GM18519 (cell line): Measurements from ENCODE around the gene ADAM23.
"Not testable (repeated sequence)": the region's sequence is repeated elsewhere in the genome, so short reads cannot be mapped to it uniquely, and the experiment has no call there.

ENCODE experiments used
- ATAC-seq: cut with Tn5 transposase; IDR thresholded peaks from one replicate; pipeline ENCODE4 v1.9.1; 2021; ENCODE audit warnings: mild to moderate bottlenecking, moderate library complexity; ENCODE audit not compliant: unreplicated experiment, low FRiP score

The ADAM23 gene

GRCh38 chr2:206442833-206443734, at the start of gene ADAM23:
ADAM23 (plus strand) TSS chr2:206443532; CDS start chr2:206443867, 335 bp downstream.
- ATAC-seq = peak; percentile 39

DNA sequence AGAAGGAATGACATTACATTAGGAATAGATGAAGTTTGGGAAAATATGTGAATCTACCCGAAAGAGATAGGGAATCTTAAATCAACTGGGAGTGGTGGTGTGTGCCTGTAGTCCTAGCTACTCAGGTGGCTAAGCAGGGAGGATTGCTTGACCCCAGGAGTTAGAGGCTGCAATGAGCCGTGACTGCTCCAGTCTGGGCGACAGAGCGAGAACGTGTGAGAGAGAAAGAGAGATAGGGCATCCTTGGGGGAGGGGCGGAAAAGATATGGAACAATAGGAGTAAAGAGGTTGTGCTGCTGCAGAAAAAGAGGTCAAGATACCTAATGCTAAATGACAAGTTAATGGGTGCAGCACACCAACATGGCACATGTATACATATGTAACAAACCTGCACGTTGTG, 47.1 kb upstream of the ADAM23 start:
- no peak for ATAC-seq

DNA sequence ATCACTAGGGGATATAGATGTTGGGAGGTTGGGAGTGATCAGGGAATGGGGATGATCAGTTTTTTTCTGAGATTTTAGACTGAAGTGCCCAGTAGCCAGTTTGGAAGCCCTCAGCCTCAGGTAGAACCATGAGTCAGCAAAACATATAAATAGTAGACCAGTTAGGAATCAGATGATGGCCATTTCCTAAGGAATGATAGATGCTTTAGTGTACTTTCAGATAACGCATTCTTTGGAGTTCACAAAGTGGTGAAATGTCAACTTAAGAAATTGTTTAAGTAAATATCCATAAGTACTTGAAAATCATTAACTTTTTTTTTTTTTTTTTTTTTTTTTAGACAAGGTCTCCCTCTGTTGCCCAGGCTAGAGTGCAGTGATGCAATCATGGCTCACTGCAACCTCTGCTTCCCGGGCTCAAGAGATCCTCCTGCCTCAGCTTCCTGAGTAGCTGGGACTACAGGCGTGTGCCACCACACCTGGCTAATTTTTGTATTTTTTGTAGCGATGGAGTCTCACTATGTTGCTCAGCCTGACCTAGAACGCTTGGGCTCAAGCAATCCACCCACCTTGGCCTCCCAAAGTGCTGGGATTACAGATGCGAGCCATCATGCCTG, 40.3 kb upstream of the ADAM23 start:
- ATAC-seq = not testable (repeated sequence)

GRCh38 chr2:206408323-206409320, 34.7 kb upstream of the ADAM23 start:
- peak; percentile 95 for ATAC-seq

DNA sequence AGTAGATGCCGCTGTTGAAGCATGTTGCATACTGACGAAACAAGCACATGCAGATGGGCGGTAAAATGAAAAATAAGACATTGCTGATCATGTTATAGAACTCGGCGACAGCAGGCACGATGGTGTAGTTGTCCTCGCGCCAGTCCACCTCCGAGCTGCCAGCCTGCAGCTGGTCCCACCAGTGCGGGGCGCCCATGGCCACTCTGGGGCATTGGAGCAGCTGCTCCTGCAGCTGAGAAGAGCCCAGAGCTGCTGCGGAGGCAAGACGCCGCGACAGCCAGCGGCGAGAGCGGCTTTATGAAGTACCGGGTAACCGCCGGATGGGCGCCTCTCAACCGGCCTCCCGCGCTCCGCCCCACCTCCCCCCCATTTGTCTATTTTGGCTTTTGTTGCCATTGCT, 32.6 kb upstream of the ADAM23 start:
- ATAC-seq = no peak

- no peak for ATAC-seq
These were observed 27.6 kb upstream of the ADAM23 start for GRCh38 chr2:206415618-206416243.

DNA sequence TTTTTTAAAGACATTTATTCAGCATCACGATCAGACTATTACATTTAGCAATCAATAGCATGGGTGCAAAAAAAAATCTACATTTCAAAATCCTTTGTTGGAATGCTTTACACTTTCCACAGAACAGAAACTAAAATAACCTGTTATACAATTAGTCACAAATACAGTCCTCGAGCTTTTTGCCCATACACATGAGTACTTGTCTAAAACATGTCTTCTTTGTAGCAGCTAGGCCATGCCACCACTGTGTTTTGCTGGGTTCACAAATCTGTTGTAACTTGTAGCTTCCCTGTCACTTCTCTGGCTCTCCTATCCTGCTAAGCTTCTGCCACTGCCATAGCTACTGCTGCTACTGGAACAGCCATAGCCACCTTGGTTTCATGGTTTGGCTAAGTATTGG, 24.4 kb upstream of the ADAM23 start:
- ATAC-seq = no peak

DNA sequence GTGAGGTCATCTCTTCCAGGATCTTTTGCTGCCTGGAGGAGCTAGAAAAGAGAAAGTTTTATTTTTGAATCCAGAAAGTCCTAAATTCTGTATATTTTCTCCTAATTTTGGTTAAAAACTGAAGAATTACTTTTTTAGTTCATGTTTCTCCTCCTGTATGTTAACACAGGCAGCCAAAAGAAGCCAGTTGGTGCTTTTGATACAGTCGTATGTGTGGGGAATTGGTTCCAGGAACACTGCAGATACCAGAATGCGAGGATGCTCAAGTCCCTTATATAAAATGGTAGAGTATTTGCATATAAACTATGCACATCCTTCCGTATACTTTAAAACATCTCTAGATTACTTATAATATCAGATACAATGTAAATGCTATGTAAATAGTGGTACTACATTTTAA, 22.6 kb upstream of the ADAM23 start:
- no peak for ATAC-seq

- ATAC-seq = no peak
These were observed 20.8 kb upstream of the ADAM23 start for GRCh38 chr2:206422493-206422892.

GRCh38 chr2:206423147-206423546, 20.2 kb upstream of the ADAM23 start:
- ATAC-seq = no peak

DNA sequence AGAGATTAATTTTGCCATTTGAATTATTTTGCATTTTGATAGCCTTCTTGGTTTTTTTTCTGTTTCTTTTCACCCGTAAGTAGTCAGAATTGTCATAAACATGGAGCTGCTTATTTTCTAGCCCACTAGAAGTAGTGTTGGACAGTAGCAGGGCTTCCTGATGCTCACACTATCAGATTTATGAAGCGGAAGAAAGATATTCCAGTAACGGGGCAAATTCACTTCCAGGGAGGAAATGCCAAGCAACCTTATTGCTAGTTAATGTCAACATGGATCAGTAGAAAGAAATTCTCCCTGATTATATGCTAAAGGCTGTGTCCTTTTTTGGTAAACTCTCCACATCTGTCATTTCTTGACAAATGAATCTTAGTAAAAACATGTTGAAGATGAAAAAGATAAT, 19.2 kb upstream of the ADAM23 start:
- no peak for ATAC-seq

- ATAC-seq = no peak
These were observed 14.5 kb upstream of the ADAM23 start for GRCh38 chr2:206428783-206429182.

DNA sequence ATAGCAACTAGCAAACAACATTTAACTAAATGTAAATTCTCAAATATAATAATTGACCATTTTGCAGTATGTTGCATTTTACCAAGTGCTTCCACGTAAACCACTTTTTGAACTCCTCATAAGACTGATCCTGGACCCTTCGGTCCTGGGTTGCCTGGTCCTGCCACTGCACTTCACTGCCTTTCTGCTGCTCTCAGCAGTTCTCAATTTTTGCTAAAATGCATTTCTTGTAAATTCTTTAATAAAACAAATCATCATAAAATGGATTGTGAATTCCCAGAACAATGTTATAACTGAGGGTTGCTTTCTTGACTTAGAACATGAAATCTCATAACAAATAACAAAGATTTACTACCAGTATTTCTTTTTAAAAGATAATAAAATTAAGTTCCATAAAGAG, 12.9 kb upstream of the ADAM23 start:
- no peak for ATAC-seq

DNA sequence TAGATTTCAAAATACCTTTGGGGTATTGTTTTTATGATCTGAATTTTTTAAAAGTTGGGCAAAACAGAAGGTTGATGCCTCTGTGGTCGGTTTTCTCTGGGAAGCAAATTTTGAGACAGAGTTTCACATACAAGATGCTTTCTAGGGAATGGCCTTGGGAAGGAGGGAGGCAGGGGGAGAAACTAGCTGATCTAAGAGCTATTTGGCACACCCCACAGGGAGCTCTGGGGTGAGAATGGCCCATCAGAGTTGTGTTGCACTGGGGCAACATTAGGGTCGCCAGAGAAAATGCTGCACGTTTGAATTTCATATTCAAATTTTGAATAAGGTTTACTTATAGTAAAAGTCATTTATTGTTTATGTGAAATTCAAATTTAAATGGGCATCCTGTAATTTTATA, 11.9 kb upstream of the ADAM23 start:
- no peak for ATAC-seq

DNA sequence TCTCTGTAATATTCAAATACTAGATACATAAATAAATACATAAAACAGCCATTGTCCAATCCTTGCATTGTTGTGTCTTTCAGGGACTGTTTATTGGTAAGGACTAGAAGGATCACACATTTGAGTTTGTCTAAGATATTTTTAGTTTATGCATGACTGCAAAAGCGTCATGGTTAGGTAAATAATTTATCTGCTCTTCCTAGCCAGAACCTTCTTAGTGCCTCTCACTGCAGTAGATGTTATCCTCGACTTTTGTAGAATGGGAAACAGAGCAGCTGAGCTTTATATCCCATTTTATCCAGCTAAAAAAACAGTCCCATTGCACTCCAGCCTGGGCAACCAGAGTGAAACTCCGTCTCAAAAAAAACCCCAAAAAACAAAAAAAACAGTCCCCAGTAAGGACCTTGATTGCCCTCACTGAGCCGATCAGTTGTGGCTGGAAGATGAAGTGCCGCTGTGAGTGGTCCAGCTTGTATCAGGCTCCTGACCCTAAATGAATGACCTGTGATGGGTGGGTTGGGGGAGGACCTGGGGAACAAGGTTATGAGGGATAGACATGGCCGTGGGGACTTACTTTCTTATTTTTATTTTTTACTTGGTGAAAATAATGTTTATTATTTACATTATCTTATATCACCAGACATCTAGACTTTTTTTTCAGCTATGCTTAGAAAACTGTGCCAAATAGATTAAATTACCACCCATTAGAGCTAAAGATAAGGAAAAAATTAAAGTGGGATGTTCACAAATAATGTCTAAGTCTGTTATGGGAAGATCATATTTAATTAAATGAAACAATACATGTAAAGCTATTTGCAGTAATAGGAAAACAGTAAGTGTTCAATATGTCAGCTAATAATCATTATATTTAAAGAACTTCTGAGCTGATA, 10.9 kb upstream of the ADAM23 start:
- no peak for ATAC-seq

DNA sequence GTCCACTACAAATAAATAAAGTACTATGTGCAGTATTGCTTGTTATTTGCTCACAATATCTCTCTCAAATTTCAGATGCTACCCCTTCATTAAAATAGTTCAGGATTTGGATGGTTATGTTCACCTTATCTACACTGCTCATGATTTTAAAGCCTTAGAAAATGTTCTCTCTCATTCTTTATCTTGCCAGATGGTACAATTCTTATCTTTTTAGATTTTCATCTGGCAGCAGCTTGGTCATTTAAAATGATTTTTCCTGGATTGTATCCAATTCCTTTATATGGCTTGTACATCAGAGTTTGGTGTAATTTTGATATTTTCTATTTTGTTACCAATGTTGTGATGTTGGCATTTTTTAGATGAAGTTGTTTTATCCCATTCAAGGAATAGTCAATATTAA, 10.1 kb upstream of the ADAM23 start:
- ATAC-seq = no peak

- no peak for ATAC-seq
These were observed 9.6 kb upstream of the ADAM23 start for GRCh38 chr2:206433686-206434085.

DNA sequence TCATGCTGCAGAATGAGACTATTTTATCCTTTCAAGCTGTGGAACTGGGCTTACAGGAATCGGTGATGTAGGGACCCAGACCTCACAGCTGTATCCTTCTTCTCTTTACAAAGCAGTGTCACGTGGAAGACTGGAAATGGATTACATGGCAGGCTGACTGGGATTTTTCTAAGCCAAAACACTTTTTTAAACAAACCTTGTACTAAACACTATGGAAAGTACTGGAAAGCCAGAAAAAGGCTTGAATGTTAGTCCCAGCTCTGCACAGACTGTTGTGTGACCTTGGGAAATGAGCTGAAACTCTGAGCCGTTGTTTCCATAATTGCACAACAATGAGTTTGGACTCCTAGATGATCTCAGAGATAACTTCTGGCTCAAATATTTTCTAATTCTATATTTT, 7.6 kb upstream of the ADAM23 start:
- no peak for ATAC-seq

DNA sequence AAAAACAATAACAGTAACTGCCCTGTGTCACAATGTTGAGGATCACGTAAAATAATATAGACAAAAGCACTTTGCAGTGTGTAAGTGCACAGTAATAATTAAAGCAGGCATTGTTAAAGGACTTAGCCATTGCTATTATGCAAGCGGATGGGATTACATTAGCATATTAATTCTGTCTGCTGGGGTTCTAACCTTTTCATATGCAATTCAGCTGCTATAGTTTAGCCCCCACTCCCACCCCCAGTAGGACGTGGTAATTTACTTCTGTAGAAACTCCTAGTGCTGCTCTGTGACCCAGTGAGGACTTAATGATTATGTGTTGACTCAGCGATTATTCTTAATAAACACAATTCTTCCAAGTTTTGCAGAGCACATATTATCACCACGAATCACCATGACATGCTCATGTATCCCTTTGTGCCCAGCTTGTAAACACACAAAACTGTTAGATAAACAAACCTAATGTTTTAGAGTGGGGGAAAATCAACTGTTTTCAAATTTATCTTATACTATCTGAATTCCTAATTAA, 5.1 kb upstream of the ADAM23 start:
- ATAC-seq = no peak
